22Rv1 (cell line): ENCODE data around the gene PTCH1.

Experiments
- H3K27ac ChIP-seq: fragments of 450-650 bp; 2 replicates; pipeline ENCODE4 v1.5.1; 2017
- CTCF ChIP-seq: fragments of 450-650 bp; IDR thresholded peaks from 2 replicates; pipeline ENCODE4 v1.5.1; 2017; ENCODE audit warnings: mild to moderate bottlenecking
- ZFX ChIP-seq: fragments of 450-650 bp; IDR thresholded peaks from 2 replicates; pipeline ENCODE4 v1.6.1; 2017; ENCODE audit warnings: antibody characterized with exemption, borderline replicate concordance

Gene PTCH1

GRCh38 chr9:95516734-95517558 lies at the start of gene PTCH1:
Gene PTCH1 (minus strand): TSS chr9:95516971.
- H3K27ac ChIP-seq = peak within 1 kb of the TSS; percentile 97
- TF ChIP-seq CTCF (no peak), ZFX (no peak)

GRCh38 chr9:95565982-95566381 lies 49.2 kb upstream of the PTCH1 start:
- TF ChIP-seq CTCF = no peak
- no peak for TF ChIP-seq ZFX
- no peak overlapping the region for H3K27ac ChIP-seq

GRCh38 chr9:95561913-95562312 lies 45.1 kb upstream of the PTCH1 start:
- H3K27ac ChIP-seq = no peak overlapping the region
- TF ChIP-seq CTCF = no peak
- TF ChIP-seq ZFX = no peak

GRCh38 chr9:95557142-95557541 lies 40.4 kb upstream of the PTCH1 start:
- no peak overlapping the region for H3K27ac ChIP-seq
- TF ChIP-seq ZFX (no peak), CTCF (no peak)

- TF ChIP-seq ZFX (no peak), CTCF (no peak)
- H3K27ac ChIP-seq = no peak overlapping the region
These were observed 39.8 kb upstream of the PTCH1 start for GRCh38 chr9:95556521-95556920.

- TF ChIP-seq CTCF (no peak), ZFX (no peak)
- no peak overlapping the region for H3K27ac ChIP-seq
These were observed 36.2 kb upstream of the PTCH1 start for GRCh38 chr9:95552814-95553546.

GRCh38 chr9:95552255-95552654 lies 35.5 kb upstream of the PTCH1 start:
- H3K27ac ChIP-seq = no peak overlapping the region
- TF ChIP-seq ZFX (no peak), CTCF (no peak)
